Stomach smooth muscle (tissue), 2 donors: ENCODE measurements around the gene HNRNPF.

Experiments
- H3K27ac ChIP-seq: one replicate; pipeline ENCODE4 v1.7.0; 2013; ENCODE audit warnings: mild to moderate bottlenecking, low read length, inconsistent platforms
- H3K27me3 ChIP-seq, 2 donors: one replicate each; pipeline ENCODE4 v1.7.0; 2013; ENCODE audit warnings: low read length in 2 of 2; ENCODE audit not compliant: insufficient read depth in 2 of 2, control insufficient read depth in 1 of 2
- H3K36me3 ChIP-seq, 2 donors: one replicate each; pipeline ENCODE4 v1.7.0; 2013; ENCODE audit warnings: low read length in 2 of 2; ENCODE audit not compliant: control insufficient read depth in 2 of 2, insufficient read depth in 2 of 2
- H3K4me1 ChIP-seq: one replicate; pipeline ENCODE4 v1.7.0; 2013; ENCODE audit warnings: low read length; ENCODE audit not compliant: control insufficient read depth, insufficient read depth
- H3K4me3 ChIP-seq, 2 donors: one replicate each; pipeline ENCODE4 v1.7.0; 2013; ENCODE audit warnings: low read length in 2 of 2
- H3K9ac ChIP-seq, 2 donors: one replicate each; pipeline ENCODE4 v1.7.0; 2013; ENCODE audit warnings: low read length in 2 of 2, mild to moderate bottlenecking in 1 of 2
- H3K9me3 ChIP-seq, 2 donors: one replicate each; pipeline ENCODE4 v1.7.0; 2013; ENCODE audit warnings: low read length in 2 of 2; ENCODE audit not compliant: control insufficient read depth in 2 of 2
- donor health status: healthy.
- donor health status: Pancreatic carcinoma.

The HNRNPF gene

GRCh38 chr10:43420369-43421200 lies 11.6 kb upstream of the HNRNPF start:
- Histone ChIP-seq H3K4me1 (peaks cover 9% of the 10 kb centered on the region), H3K27ac (peak overlapping the region; percentile 98), H3K4me3 (peak overlapping the region; percentile 78 to 83), H3K36me3 (no peaks in the 10 kb centered on the region), H3K9me3 (no peaks in the 10 kb centered on the region), H3K9ac (peak overlapping the region; percentile 66 to 86), H3K27me3 (no peaks in the 10 kb centered on the region)

DNA sequence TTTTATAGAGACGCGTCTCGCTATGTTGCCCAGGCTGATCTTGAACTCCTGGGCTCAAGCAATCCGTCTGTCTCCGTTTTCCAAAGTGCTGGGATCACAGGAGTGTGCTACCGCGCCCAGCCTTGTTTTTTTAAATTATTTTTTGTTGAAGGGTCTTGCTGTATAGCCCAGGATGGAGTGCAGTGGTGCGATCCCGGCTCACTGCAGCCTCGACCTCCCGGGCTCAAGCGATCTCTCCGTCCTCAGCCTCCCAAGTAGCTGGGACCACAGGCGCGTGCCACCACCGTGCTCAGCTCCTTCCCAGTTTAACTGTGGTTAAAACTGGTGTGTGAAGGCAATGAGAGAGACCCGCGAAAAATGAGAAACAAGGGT lies 11.0 kb upstream of the HNRNPF start:
- H3K27me3 ChIP-seq = no peaks in the 10 kb centered on the region
- peak overlapping the region; percentile 98 for H3K27ac ChIP-seq
- peaks cover 9% of the 10 kb centered on the region for H3K4me1 ChIP-seq
- no peaks in the 10 kb centered on the region for H3K36me3 ChIP-seq
- no peaks in the 10 kb centered on the region for H3K9me3 ChIP-seq
- H3K4me3 ChIP-seq = peak overlapping the region; percentile 78 to 83
- peak overlapping the region; percentile 66 to 86 for H3K9ac ChIP-seq

GRCh38 chr10:43417950-43418768 lies 9.2 kb upstream of the HNRNPF start:
- no peak overlapping the region for H3K9ac ChIP-seq
- no peaks in the 10 kb centered on the region for H3K9me3 ChIP-seq
- no peak overlapping the region for H3K27ac ChIP-seq
- H3K27me3 ChIP-seq = no peaks in the 10 kb centered on the region
- no peak overlapping the region for H3K4me3 ChIP-seq
- peaks cover 9% of the 10 kb centered on the region for H3K4me1 ChIP-seq
- no peaks in the 10 kb centered on the region for H3K36me3 ChIP-seq

GRCh38 chr10:43415544-43415943 lies 6.6 kb upstream of the HNRNPF start:
- Histone ChIP-seq H3K36me3 (no peaks in the 10 kb centered on the region), H3K9ac (no peak overlapping the region), H3K9me3 (no peaks in the 10 kb centered on the region), H3K27me3 (no peaks in the 10 kb centered on the region), H3K27ac (no peak overlapping the region), H3K4me1 (peaks cover 5% of the 10 kb centered on the region), H3K4me3 (no peak overlapping the region)

GRCh38 chr10:43411536-43411935 lies 2.5 kb upstream of the HNRNPF start:
- peaks cover 13% of the 10 kb centered on the region for H3K4me1 ChIP-seq
- no peak overlapping the region for H3K9ac ChIP-seq
- H3K36me3 ChIP-seq = no peaks in the 10 kb centered on the region
- H3K9me3 ChIP-seq = no peaks in the 10 kb centered on the region
- no peak overlapping the region for H3K27ac ChIP-seq
- no peaks in the 10 kb centered on the region for H3K27me3 ChIP-seq
- H3K4me3 ChIP-seq = no peak overlapping the region

DNA sequence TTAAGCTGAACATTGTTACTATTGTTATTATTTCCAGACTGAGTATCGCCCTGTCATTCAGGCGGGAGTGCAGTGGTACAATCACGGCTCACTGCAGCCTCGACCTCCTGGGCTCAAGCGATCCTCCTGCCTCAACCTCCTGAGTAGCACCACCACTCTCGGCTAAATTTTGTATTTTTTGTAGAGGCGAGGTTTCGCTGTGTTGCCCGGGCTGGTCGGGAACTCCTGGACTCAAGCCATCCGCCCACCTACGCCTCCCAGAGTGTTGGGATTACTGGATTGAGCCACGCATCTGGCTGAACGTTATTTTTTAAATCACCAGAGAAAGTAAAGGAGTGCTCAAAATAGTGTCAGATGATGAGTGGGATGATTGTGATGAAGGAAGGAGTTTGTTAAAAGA lies 1.4 kb upstream of the HNRNPF start:
- Histone ChIP-seq H3K9ac (no peak overlapping the region), H3K4me3 (no peak overlapping the region), H3K36me3 (no peaks in the 10 kb centered on the region), H3K4me1 (peaks cover 23% of the 10 kb centered on the region), H3K9me3 (no peaks in the 10 kb centered on the region), H3K27me3 (no peaks in the 10 kb centered on the region), H3K27ac (no peak overlapping the region)

DNA sequence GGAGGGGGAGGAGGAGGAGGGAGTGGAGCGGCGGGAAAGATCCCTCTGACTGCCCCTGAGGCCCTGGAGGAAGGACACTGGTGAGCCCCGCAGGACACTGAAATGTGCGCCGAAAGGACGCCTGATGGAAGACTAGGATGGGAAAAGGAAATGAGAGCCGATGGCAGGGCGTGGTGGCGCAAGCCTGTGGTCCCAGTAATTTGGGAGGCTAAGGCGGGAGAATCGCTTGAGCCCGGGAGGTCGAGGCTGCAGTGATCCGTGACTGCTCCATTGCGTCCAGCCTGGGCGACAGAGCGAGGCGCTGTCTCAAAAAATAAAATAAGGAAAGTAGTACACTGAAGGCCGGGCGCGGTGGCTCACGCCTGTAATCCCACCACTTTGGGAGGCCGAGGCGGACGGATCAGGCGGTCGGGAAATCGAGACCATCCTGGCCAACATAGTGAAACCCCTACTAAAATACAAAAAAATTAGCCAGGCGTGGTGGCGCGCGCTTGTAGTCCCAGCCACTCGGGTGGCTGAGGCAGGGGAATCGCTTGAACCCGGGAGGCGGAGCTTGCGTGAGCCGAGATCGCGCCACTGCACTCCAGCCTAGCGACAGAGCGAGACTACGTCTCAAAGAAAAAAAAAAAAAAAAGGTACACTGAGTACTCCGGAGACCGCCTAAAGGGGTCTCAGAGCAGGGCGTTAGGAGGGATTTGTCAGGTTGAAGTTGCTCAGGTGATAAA lies 561 bp upstream of the HNRNPF start:
- Histone ChIP-seq H3K4me1 (peaks cover 25% of the 10 kb centered on the region), H3K9ac (peak overlapping the region; percentile 69 to 86), H3K27ac (peak overlapping the region; percentile 96), H3K27me3 (no peaks in the 10 kb centered on the region), H3K36me3 (no peaks in the 10 kb centered on the region), H3K9me3 (no peaks in the 10 kb centered on the region), H3K4me3 (peak overlapping the region; percentile 72 to 84)

GRCh38 chr10:43408331-43408709 lies 666 bp downstream of the HNRNPF start:
- H3K36me3 ChIP-seq = no peaks in the 10 kb centered on the region
- no peaks in the 10 kb centered on the region for H3K27me3 ChIP-seq
- H3K9me3 ChIP-seq = no peaks in the 10 kb centered on the region
- peaks cover 34% of the 10 kb centered on the region for H3K4me1 ChIP-seq
- H3K27ac ChIP-seq = peak overlapping the region; percentile 96
- H3K9ac ChIP-seq = peak overlapping the region; percentile 82 to 99
- H3K4me3 ChIP-seq = peak overlapping the region; percentile 84 to 89

GRCh38 chr10:43407576-43408330 lies 1.2 kb downstream of the HNRNPF start:
- Histone ChIP-seq H3K9me3 (no peaks in the 10 kb centered on the region), H3K4me3 (peak overlapping the region; percentile 84 to 89), H3K27ac (peak overlapping the region; percentile 96), H3K4me1 (peaks cover 34% of the 10 kb centered on the region), H3K27me3 (no peaks in the 10 kb centered on the region), H3K9ac (peak overlapping the region; percentile 82 to 99), H3K36me3 (no peaks in the 10 kb centered on the region)

GRCh38 chr10:43407148-43407575 lies 1.8 kb downstream of the HNRNPF start:
- H3K36me3 ChIP-seq = no peaks in the 10 kb centered on the region
- H3K4me3 ChIP-seq = peak overlapping the region; percentile 84 to 89
- H3K27me3 ChIP-seq = no peaks in the 10 kb centered on the region
- peaks cover 34% of the 10 kb centered on the region for H3K4me1 ChIP-seq
- H3K9me3 ChIP-seq = no peaks in the 10 kb centered on the region
- H3K27ac ChIP-seq = peak overlapping the region; percentile 96
- peak overlapping the region; percentile 82 to 99 for H3K9ac ChIP-seq
